ENCODE results near the gene RASAL2. TPM values are rescaled to one million over a fixed set of nuclear protein-coding genes. Genes with fewer than 3 reads are reported as not detected.
A peak's percentile ranks its signal among the peaks of the same experiment; 100 is the strongest.

The RASAL2 gene
- total RNA-seq, 1 experiment from 2014 or later, result 22.2 TPM

DNA sequence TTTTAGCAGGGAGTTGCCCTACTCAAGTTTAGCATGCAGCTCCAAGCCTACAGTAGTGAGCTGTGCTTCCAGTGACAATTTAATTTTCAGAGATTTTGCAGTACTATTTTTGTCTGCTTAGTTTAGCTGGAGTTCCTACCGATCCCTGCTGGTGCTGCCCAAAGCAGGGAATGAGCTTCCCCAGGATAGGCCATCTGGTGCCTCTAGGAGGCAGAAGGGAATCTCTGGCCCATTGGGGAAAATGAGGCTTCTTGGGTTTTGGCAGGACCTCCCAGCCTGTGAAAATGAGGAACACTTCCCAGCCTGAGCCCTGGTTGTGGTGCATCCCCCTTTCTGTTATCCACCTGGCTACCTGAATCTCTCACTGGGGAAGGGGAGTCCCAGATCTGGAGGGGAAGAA is 149.2 kb downstream of the RASAL2 start:
- H4K20me1 ChIP-seq (ENCODE audit: control insufficient read depth, insufficient read depth, insufficient read length), result no peaks in the 10 kb centered on the region
- TF ChIP-seq, protein P1, sequence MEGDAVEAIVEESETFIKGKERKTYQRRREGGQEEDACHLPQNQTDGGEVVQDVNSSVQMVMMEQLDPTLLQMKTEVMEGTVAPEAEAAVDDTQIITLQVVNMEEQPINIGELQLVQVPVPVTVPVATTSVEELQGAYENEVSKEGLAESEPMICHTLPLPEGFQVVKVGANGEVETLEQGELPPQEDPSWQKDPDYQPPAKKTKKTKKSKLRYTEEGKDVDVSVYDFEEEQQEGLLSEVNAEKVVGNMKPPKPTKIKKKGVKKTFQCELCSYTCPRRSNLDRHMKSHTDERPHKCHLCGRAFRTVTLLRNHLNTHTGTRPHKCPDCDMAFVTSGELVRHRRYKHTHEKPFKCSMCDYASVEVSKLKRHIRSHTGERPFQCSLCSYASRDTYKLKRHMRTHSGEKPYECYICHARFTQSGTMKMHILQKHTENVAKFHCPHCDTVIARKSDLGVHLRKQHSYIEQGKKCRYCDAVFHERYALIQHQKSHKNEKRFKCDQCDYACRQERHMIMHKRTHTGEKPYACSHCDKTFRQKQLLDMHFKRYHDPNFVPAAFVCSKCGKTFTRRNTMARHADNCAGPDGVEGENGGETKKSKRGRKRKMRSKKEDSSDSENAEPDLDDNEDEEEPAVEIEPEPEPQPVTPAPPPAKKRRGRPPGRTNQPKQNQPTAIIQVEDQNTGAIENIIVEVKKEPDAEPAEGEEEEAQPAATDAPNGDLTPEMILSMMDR (conservative IDR thresholded peaks at IDR 0.05), result peak; percentile 30; the same call in 2 of the 3 replicates

More for the DNA sequence above, 149.2 kb downstream of the RASAL2 start:
- Mint-ChIP-seq H3K4me1 (peaks cover 3 to 4% of the 10 kb centered on the region in 2 experiments; a peak in 2 of 4 replicates), H3K27me3 (ENCODE audit: low read depth) (no peaks in the 10 kb centered on the region), H3K4me3 (no peak overlapping the region), H3K9me3 (peaks cover 8 to 22% of the 10 kb centered on the region in 2 experiments), H3K36me3 (ENCODE audit: insufficient read depth in 1 of 3, low read depth in 3 of 3) (peaks cover 15% of the 10 kb centered on the region in 3 experiments), H3K27ac (no peak overlapping the region)
- Histone ChIP-seq H3K18ac (ENCODE audit: insufficient read length, low read depth, low read length) (no peak overlapping the region), H2BK20ac (ENCODE audit: low read depth, low read length, poor library complexity, severe bottlenecking) (no peak overlapping the region), H3K4ac (ENCODE audit: low read depth, low read length) (no peak overlapping the region), H3K23ac (ENCODE audit: insufficient read length, low read depth, low read length) (no peak overlapping the region), H2BK12ac (ENCODE audit: insufficient read length, low read depth, low read length) (no peak overlapping the region), H2AK5ac (ENCODE audit: insufficient read length, low read length) (no peak overlapping the region), H3K23me2 (ENCODE audit: insufficient read length, low read depth, low read length, poor library complexity, severe bottlenecking) (no peaks in the 10 kb centered on the region), H3K56ac (ENCODE audit: insufficient read length, low read depth, low read length) (no peak overlapping the region), H4K5ac (ENCODE audit: insufficient read length, low read depth, low read length) (no peak overlapping the region), H2BK120ac (ENCODE audit: low read depth, low read length, poor library complexity, severe bottlenecking) (no peak overlapping the region), H3K4me2 (ENCODE audit: insufficient read depth, insufficient read length, low read length) (no peak overlapping the region), H4K8ac (replicated peaks; ENCODE audit: insufficient read length, low read depth, low read length) (no peak overlapping the region), H3K9ac (ENCODE audit: extremely low read depth, insufficient read length, low read length) (no peak overlapping the region), H3K4me1 (ENCODE audit: insufficient read depth, low read length) (peaks cover 4% of the 10 kb centered on the region), H3K79me1 (ENCODE audit: insufficient read depth, low read depth, low read length, poor library complexity, severe bottlenecking) (no peaks in the 10 kb centered on the region), H4K91ac (ENCODE audit: insufficient read length, low read depth, low read length) (no peak overlapping the region), H2BK5ac (ENCODE audit: insufficient read length, low read length) (no peak overlapping the region), H2BK15ac (ENCODE audit: low read depth, low read length) (no peak overlapping the region), H3T11ph (ENCODE audit: low read length) (no peak overlapping the region), H3K14ac (ENCODE audit: insufficient read depth, low read length) (no peak overlapping the region), H2AFZ (ENCODE audit: low read length) (no peak overlapping the region), H3K79me2 (ENCODE audit: insufficient read depth, low read length) (no peaks in the 10 kb centered on the region; the same call in 1 of the 2 replicates), H3K9me3 (ENCODE audit: control insufficient read depth, low read depth, low read length) (no peaks in the 10 kb centered on the region), H3K27ac (ENCODE audit: insufficient read length, low read depth, low read length) (no peak overlapping the region), H3K27me3 (ENCODE audit: insufficient read depth, low read length) (no peaks in the 10 kb centered on the region)
- DNase-seq, result no peak
- WGBS (ENCODE audit: extremely low coverage, insufficient read length, low lambda C conversion rate), result no CpG with 5 or more reads among the region's 1 CpG
